Measurements from ENCODE around the gene SMG6. TPM values are rescaled to one million over a fixed set of nuclear protein-coding genes. Genes with fewer than 3 reads are reported as not detected.
A peak's percentile ranks its signal among the peaks of the same experiment; 100 is the strongest.

The SMG6 gene
- total RNA-seq (50.8 and 54.8 TPM in 2 replicates), polyA plus RNA-seq (23.0 and 25.9 TPM in 2 replicates)

- H3K9me3 ChIP-seq (ENCODE audit: low read depth) = no peaks in the 10 kb centered on the region
- TF ChIP-seq CTCF (IDR thresholded peaks at IDR 0.05; ENCODE audit: low read depth, low read length) = no peak
- H3K36me3 ChIP-seq = peaks cover 13% of the 10 kb centered on the region
- peak within 1 kb of the TSS; percentile 77 for H3K4me3 ChIP-seq
- H3K4me1 ChIP-seq (ENCODE audit: low read depth) = no peaks in the 10 kb centered on the region
- DNase-seq (ENCODE audit: low read depth in 1 of 2, low spot score in 1 of 2) = peak; percentile 93 to 94
- peak within 1 kb of the TSS; percentile 93 for H3K27ac ChIP-seq
- H3K27me3 ChIP-seq = no peaks in the 10 kb centered on the region
These were observed at the start of gene SMG6, which contains the start of gene SRR for GRCh38 chr17:2303204-2304188. TSS of gene SMG6 (minus strand) at chr17:2303785. CDS start at chr17:2303720, 65 bp downstream. TSS of gene SRR (plus strand) at chr17:2303950. CDS start at chr17:2315561, 11,611 bp downstream.

- no peak for DNase-seq (ENCODE audit: low read depth in 1 of 2, low spot score in 1 of 2)
- peaks cover 9% of the 10 kb centered on the region for H3K4me1 ChIP-seq (ENCODE audit: low read depth)
- no peak for TF ChIP-seq CTCF (IDR thresholded peaks at IDR 0.05; ENCODE audit: low read depth, low read length)
- H3K27me3 ChIP-seq = no peaks in the 10 kb centered on the region
- no peak overlapping the region for H3K27ac ChIP-seq
- H3K4me3 ChIP-seq = no peak overlapping the region
- no peaks in the 10 kb centered on the region for H3K9me3 ChIP-seq (ENCODE audit: low read depth)
- H3K36me3 ChIP-seq = no peaks in the 10 kb centered on the region
These were observed 47.7 kb upstream of the SMG6 start for GRCh38 chr17:2351269-2351668.

DNA sequence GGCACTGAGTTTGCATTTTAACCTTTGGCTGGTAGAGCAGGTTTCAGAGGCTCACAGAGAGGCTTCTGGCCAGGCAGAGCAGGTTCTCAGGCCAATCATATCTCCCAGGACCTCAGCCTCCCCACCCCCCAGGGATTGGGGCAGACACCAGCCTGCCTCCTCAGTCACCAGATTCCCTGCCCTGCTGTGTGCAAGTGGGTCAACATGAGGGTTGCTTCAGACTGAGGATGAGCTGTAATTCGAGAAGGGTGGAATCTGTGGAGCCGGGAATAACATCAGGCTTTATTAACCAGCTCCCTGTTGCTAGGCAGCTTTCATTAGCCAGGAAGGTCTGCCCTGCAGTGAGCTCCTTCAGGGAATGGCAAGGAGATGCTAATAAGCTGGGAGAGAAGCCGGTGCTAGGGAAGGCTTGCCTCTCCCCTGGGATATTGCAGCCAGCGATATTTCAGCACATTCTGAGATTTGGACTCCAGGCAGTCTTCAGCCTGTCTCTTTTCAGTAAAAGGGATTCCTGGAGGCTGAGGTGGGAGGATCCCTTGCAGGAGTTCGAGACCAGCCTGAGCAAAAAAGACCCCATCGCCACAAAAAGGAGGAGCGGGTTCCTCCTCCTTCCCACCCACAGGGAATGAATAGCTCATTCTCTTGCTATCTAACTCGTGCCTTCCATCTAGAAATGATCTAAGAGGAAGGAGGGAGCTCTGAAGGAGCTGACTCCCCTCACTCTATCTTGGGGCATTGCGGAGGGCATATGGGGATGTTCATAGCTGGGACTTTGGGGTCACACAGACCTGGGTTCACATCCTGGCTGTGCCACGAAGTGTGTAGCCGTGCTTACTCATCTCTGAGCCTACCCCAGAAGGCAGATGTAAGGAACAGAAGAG, 44.5 kb upstream of the SMG6 start:
- no peaks in the 10 kb centered on the region for H3K9me3 ChIP-seq (ENCODE audit: low read depth)
- no peaks in the 10 kb centered on the region for H3K27me3 ChIP-seq
- H3K4me1 ChIP-seq (ENCODE audit: low read depth) = peaks cover 9% of the 10 kb centered on the region
- no peak overlapping the region for H3K4me3 ChIP-seq
- peak overlapping the region; percentile 21 for H3K27ac ChIP-seq
- peaks cover 3% of the 10 kb centered on the region for H3K36me3 ChIP-seq
- no peak for TF ChIP-seq CTCF (IDR thresholded peaks at IDR 0.05; ENCODE audit: low read depth, low read length)
- DNase-seq (ENCODE audit: low read depth in 1 of 2, low spot score in 1 of 2) = peak; percentile 66 to 69

- no peaks in the 10 kb centered on the region for H3K27me3 ChIP-seq
- H3K4me1 ChIP-seq (ENCODE audit: low read depth) = peaks cover 9% of the 10 kb centered on the region
- H3K36me3 ChIP-seq = peaks cover 3% of the 10 kb centered on the region
- no peaks in the 10 kb centered on the region for H3K9me3 ChIP-seq (ENCODE audit: low read depth)
- H3K27ac ChIP-seq = no peak overlapping the region
- no peak overlapping the region for H3K4me3 ChIP-seq
- DNase-seq (ENCODE audit: low read depth in 1 of 2, low spot score in 1 of 2) = no peak
- no peak for TF ChIP-seq CTCF (IDR thresholded peaks at IDR 0.05; ENCODE audit: low read depth, low read length)
These were observed 42.9 kb upstream of the SMG6 start for GRCh38 chr17:2346475-2346874.

GRCh38 chr17:2344528-2344927, 40.9 kb upstream of the SMG6 start:
- Histone ChIP-seq H3K27me3 (no peaks in the 10 kb centered on the region), H3K4me3 (no peak overlapping the region), H3K4me1 (ENCODE audit: low read depth) (peaks cover 9% of the 10 kb centered on the region), H3K27ac (no peak overlapping the region), H3K36me3 (peaks cover 3% of the 10 kb centered on the region), H3K9me3 (ENCODE audit: low read depth) (no peaks in the 10 kb centered on the region)
- TF ChIP-seq CTCF (IDR thresholded peaks at IDR 0.05; ENCODE audit: low read depth, low read length) = no peak
- peak in 1 of 2 donors; percentile 82 for DNase-seq (ENCODE audit: low read depth in 1 of 2, low spot score in 1 of 2)

All from cardiac muscle cell (in vitro differentiated cells and primary cell).